ENCODE measurements around the gene FNBP1. TPM values are rescaled to one million over a fixed set of nuclear protein-coding genes. Genes with fewer than 3 reads are reported as not detected.

The FNBP1 gene
- total RNA-seq, 1 donor from 2014 or later: 63.5 TPM

DNA sequence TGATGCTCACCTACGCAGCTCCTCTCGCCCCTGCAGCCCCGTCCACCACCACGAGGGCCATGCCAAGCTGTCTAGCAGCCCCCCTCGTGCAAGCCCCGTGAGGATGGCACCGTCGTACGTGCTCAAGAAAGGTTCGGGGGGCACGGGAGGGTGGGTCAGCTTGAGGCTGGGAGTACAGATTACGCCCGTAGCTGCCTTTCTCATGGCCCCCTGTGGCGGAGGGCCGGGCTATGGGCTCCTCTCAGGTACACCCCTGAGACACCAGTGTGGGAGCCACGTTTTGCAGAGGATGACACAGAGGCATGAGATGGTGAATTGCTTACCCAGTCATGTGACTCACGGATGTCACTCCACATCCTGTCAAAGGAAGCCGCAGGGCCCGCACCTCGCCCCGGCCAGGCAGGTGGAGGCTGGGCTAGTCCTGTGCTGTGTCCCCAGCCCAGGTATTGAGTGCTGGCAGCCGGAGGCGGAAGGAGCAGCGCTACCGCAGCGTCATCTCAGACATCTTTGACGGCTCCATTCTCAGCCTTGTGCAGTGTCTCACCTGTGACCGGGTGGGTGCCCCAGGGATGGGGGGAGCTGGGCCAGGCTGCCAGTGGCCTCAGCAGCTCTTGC lies 174.0 kb downstream of the FNBP1 start:
- H3K36me3 Mint-ChIP-seq (ENCODE audit: low read depth, unreplicated experiment): peaks cover 14% of the 10 kb centered on the region
- H3K9me3 ChIP-seq (ENCODE audit: insufficient read depth, low read depth, low read length): no peaks in the 10 kb centered on the region
- H3K27me3 Mint-ChIP-seq (ENCODE audit: low read depth, unreplicated experiment): no peaks in the 10 kb centered on the region
- H3K4me1 ChIP-seq (ENCODE audit: insufficient read depth, low read length): no peaks in the 10 kb centered on the region
- no peak for FAIRE-seq
- H2AFZ ChIP-seq (ENCODE audit: low read depth, low read length): no peak overlapping the region
- no peaks in the 10 kb centered on the region for H4K20me1 ChIP-seq (ENCODE audit: insufficient read depth, low read length)
- DNase-seq (ENCODE audit: low read depth): no peak
- no peak overlapping the region for H3K9ac ChIP-seq (ENCODE audit: low read length)
- H3K4me3 ChIP-seq (ENCODE audit: insufficient read depth, low read depth, low read length): no peak overlapping the region
- H3K4me2 ChIP-seq (ENCODE audit: low read length): no peak overlapping the region
- H3K4me3 Mint-ChIP-seq (ENCODE audit: unreplicated experiment): no peak overlapping the region
- TF ChIP-seq CTCF (IDR thresholded peaks at IDR 0.05; ENCODE audit: insufficient read depth, low read depth, low read length): no peak
- H3K79me2 ChIP-seq (ENCODE audit: insufficient read depth, low read length): no peaks in the 10 kb centered on the region
- no peaks in the 10 kb centered on the region for H3K36me3 ChIP-seq (ENCODE audit: insufficient read depth, low read length)
- H3K27me3 ChIP-seq (ENCODE audit: insufficient read depth, low read length): no peaks in the 10 kb centered on the region
- H3K4me1 Mint-ChIP-seq (ENCODE audit: low read depth, unreplicated experiment): no peaks in the 10 kb centered on the region
- no peak overlapping the region for H3K27ac Mint-ChIP-seq (ENCODE audit: unreplicated experiment)
- H3K9me3 Mint-ChIP-seq (ENCODE audit: unreplicated experiment): no peaks in the 10 kb centered on the region
- no peak overlapping the region for H3K27ac ChIP-seq (ENCODE audit: low read depth, low read length)

- Histone ChIP-seq H3K4me1 (ENCODE audit: insufficient read depth, low read length) (peaks cover 3% of the 10 kb centered on the region), H2AFZ (ENCODE audit: low read depth, low read length) (no peak overlapping the region), H3K9ac (ENCODE audit: low read length) (no peak overlapping the region), H3K27ac (ENCODE audit: low read depth, low read length) (no peak overlapping the region), H3K4me2 (ENCODE audit: low read length) (no peak overlapping the region), H4K20me1 (ENCODE audit: insufficient read depth, low read length) (no peaks in the 10 kb centered on the region), H3K9me3 (ENCODE audit: insufficient read depth, low read depth, low read length) (no peaks in the 10 kb centered on the region), H3K27me3 (ENCODE audit: insufficient read depth, low read length) (no peaks in the 10 kb centered on the region), H3K79me2 (ENCODE audit: insufficient read depth, low read length) (no peaks in the 10 kb centered on the region), H3K36me3 (ENCODE audit: insufficient read depth, low read length) (no peaks in the 10 kb centered on the region), H3K4me3 (ENCODE audit: insufficient read depth, low read depth, low read length) (no peak overlapping the region)
- Mint-ChIP-seq H3K9me3 (ENCODE audit: unreplicated experiment) (no peaks in the 10 kb centered on the region), H3K27ac (ENCODE audit: unreplicated experiment) (no peak overlapping the region), H3K27me3 (ENCODE audit: low read depth, unreplicated experiment) (no peaks in the 10 kb centered on the region), H3K36me3 (ENCODE audit: low read depth, unreplicated experiment) (peaks cover 15% of the 10 kb centered on the region), H3K4me3 (ENCODE audit: unreplicated experiment) (no peak overlapping the region), H3K4me1 (ENCODE audit: low read depth, unreplicated experiment) (no peaks in the 10 kb centered on the region)
- no peak for TF ChIP-seq CTCF (IDR thresholded peaks at IDR 0.05; ENCODE audit: insufficient read depth, low read depth, low read length)
- TF ChIP-seq EZH2 (IDR thresholded peaks at IDR 0.05; ENCODE audit: insufficient read depth, low read length): no peak
- no peak for DNase-seq (ENCODE audit: low read depth)
- no peak for FAIRE-seq
Observed at GRCh38 chr9:129868023-129868871, 174.7 kb downstream of the FNBP1 start.
